CD8-positive, alpha-beta memory T cell (primary cell): ENCODE data around the gene STAB2. TPM values are rescaled to one million over a fixed set of nuclear protein-coding genes. Genes with fewer than 3 reads are reported as not detected.

Source experiments
- CTCF ChIA-PET: fragments of 350-600 bp; sonication (Branson Sonifier 250); formaldehyde crosslinking; loops from one replicate; lab custom pipeline; 2021; ENCODE audit warnings: antibody characterized with exemption; lab: Charles Lee
- POLR2A ChIA-PET: fragments of 350-600 bp; sonication (Branson Sonifier 250); formaldehyde crosslinking; loops from one replicate; lab custom pipeline; 2021; ENCODE audit warnings: antibody characterized with exemption; lab: Charles Lee
- DNase-seq, 5 donors: peaks; one replicate each; pipeline versions ENCODE4 v3.0.0 to v3.0.0-alpha.2; 2020 to 2022; ENCODE audit warnings: mixed read lengths in 1 of 5
- H3K27ac ChIP-seq: one replicate; pipeline ENCODE4 v1.7.0; 2013; ENCODE audit warnings: low read depth, mild to moderate bottlenecking, low read length, moderate library complexity
- H3K27me3 ChIP-seq: 2 replicates; pipeline ENCODE4 v1.7.0; 2013; ENCODE audit warnings: low read length, mild to moderate bottlenecking; ENCODE audit not compliant: insufficient read depth, poor library complexity, severe bottlenecking
- H3K36me3 ChIP-seq: 2 replicates; pipeline ENCODE4 v1.7.0; 2013; ENCODE audit warnings: mild to moderate bottlenecking, low read length, moderate library complexity; ENCODE audit not compliant: insufficient read depth
- H3K4me1 ChIP-seq: 2 replicates; pipeline ENCODE4 v1.7.0; 2013; ENCODE audit warnings: mild to moderate bottlenecking, low read length, moderate library complexity; ENCODE audit not compliant: insufficient read depth
- H3K4me3 ChIP-seq: 2 replicates; pipeline ENCODE4 v1.7.0; 2013; ENCODE audit warnings: mild to moderate bottlenecking, low read length
- H3K9me3 ChIP-seq: 2 replicates; pipeline ENCODE4 v1.7.0; 2013; ENCODE audit warnings: mild to moderate bottlenecking, low read length
- H3K27ac Mint-ChIP-seq, 8 donors: one replicate each; pipeline ENCODE4 v1.8.0; 2020 to 2021; ENCODE audit warnings: mixed read lengths in 8 of 8, mild to moderate bottlenecking in 6 of 8, inconsistent platforms in 3 of 8, moderate library complexity in 3 of 8
- H3K27me3 Mint-ChIP-seq, 2 donors: one replicate each; pipeline ENCODE4 v1.8.0; 2020 to 2021; ENCODE audit warnings: mixed read lengths in 2 of 2, mild to moderate bottlenecking in 1 of 2, moderate library complexity in 1 of 2
- H3K36me3 Mint-ChIP-seq, 3 donors: one replicate each; pipeline ENCODE4 v1.8.0; 2020 to 2021; ENCODE audit warnings: mixed read lengths in 3 of 3, inconsistent platforms in 1 of 3, mild to moderate bottlenecking in 1 of 3
- H3K4me1 Mint-ChIP-seq, 3 donors: one replicate each; pipeline ENCODE4 v1.8.0; 2020 to 2021; ENCODE audit warnings: mixed read lengths in 3 of 3, inconsistent platforms in 1 of 3, mild to moderate bottlenecking in 1 of 3
- H3K4me3 Mint-ChIP-seq, 7 donors: one replicate each; pipeline ENCODE4 v1.8.0; 2020 to 2021; ENCODE audit warnings: mixed read lengths in 7 of 7, mild to moderate bottlenecking in 6 of 7, moderate library complexity in 4 of 7, inconsistent platforms in 2 of 7
- H3K9me3 Mint-ChIP-seq, 5 donors: one replicate each; pipeline ENCODE4 v1.8.0; 2020 to 2022; ENCODE audit warnings: mixed read lengths in 5 of 5, mild to moderate bottlenecking in 3 of 5, moderate library complexity in 2 of 5, inconsistent platforms in 1 of 5
- polyA plus RNA-seq: library from polyadenylated mRNA; unstranded; fragments of 300-500 nt; fragmentation: Illumina TruSeq; gene quantifications from one replicate; pipeline ENCODE4 v1.2.3, GENCODE V29; 2021
- total RNA-seq, 2 experiments: library from RNA; stranded (reverse); gene quantifications; one replicate each; pipeline ENCODE4 v1.2.3, GENCODE V29; 2021

The STAB2 gene
- total and polyA plus RNA-seq, 3 experiments from 2014 or later: not detected

DNA sequence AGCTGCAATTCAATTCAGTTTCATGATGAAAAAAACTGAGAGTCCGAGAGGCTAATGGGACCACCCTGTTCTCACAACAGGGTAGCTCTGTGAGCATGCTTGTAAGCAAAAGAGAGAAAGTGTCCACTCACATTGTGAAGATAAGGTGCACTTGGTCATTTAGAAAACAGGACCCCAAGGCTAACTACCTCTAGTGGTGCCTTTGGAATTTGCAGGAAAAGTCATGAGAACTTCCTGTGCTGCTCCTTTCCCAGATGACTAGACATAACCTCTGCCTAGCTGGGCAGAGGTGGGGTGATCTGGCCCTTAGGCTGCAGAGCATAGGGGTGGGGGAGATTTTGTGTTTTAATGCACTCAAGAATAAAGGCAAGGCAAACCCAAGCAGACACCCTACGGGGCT, 118.9 kb downstream of the STAB2 start:
- H3K4me3 ChIP-seq: no peak overlapping the region
- H3K4me3 Mint-ChIP-seq: no peak overlapping the region
- no peaks in the 10 kb centered on the region for H3K27me3 ChIP-seq
- H3K27ac Mint-ChIP-seq: no peak overlapping the region
- H3K4me1 Mint-ChIP-seq: no peaks in the 10 kb centered on the region
- no peaks in the 10 kb centered on the region for H3K36me3 Mint-ChIP-seq
- peaks cover 0 to 2% (median 0%) of the 10 kb centered on the region in 5 donors for H3K9me3 Mint-ChIP-seq
- CTCF ChIA-PET: no interaction called here
- H3K27me3 Mint-ChIP-seq: peaks cover 13 to 38% of the 10 kb centered on the region in 2 donors
- DNase-seq: no peak
- POLR2A ChIA-PET: no interaction called here
- H3K4me1 ChIP-seq: no peaks in the 10 kb centered on the region
- H3K9me3 ChIP-seq: no peaks in the 10 kb centered on the region
- H3K36me3 ChIP-seq: no peaks in the 10 kb centered on the region
- H3K27ac ChIP-seq: no peak overlapping the region

DNA sequence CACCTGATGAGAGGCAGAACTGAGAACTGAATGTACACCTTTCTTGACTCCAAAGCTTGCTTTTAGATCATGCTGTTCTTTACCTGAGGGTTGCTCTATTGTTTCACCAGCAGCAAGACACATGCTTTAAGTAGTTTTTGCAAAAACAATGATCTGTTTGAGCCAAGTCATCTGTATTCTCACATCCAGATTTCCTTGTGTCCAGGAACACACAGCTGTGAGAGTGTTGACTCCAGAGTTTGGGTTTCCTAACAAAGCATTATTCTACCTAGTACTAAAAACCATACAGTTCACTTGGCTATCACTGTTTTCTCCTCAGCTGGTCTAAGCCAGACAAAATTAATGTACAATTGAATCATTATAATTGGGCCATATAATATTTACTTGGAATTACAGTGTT, 120.4 kb downstream of the STAB2 start:
- no peaks in the 10 kb centered on the region for H3K36me3 Mint-ChIP-seq
- Histone ChIP-seq H3K36me3 (no peaks in the 10 kb centered on the region), H3K4me1 (no peaks in the 10 kb centered on the region), H3K27ac (no peak overlapping the region), H3K27me3 (no peaks in the 10 kb centered on the region), H3K4me3 (no peak overlapping the region), H3K9me3 (no peaks in the 10 kb centered on the region)
- ChIA-PET CTCF (no interaction called here), POLR2A (no interaction called here)
- H3K9me3 Mint-ChIP-seq: peaks cover 0 to 2% (median 0%) of the 10 kb centered on the region in 5 donors
- H3K27me3 Mint-ChIP-seq: peaks cover 13 to 38% of the 10 kb centered on the region in 2 donors
- H3K27ac Mint-ChIP-seq: no peak overlapping the region
- H3K4me3 Mint-ChIP-seq: no peak overlapping the region
- DNase-seq: no peak
- no peaks in the 10 kb centered on the region for H3K4me1 Mint-ChIP-seq

DNA sequence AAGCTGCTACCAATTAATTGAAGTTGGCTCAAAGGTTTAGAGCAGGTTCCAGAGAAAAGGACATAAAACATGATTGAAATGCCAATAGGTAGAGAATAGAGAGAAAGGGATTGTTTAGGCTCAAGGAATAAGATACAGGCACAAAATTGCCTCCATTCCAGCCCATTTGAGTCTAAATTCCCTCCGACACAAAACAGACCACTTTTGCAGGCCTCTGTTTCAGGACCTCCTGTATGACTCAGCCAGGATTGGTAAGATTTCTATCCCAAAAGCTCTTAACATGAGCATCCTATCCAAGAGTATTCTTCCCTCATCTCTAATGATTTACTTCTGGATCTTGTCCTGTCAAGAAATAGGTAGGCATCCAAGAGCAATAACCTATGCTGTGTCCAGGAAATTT, 123.5 kb downstream of the STAB2 start:
- H3K27ac Mint-ChIP-seq: no peak overlapping the region
- H3K9me3 Mint-ChIP-seq: peaks cover 0 to 2% (median 0%) of the 10 kb centered on the region in 5 donors
- no peaks in the 10 kb centered on the region for H3K36me3 Mint-ChIP-seq
- H3K27me3 ChIP-seq: no peaks in the 10 kb centered on the region
- no peaks in the 10 kb centered on the region for H3K36me3 ChIP-seq
- H3K4me3 ChIP-seq: no peak overlapping the region
- H3K4me3 Mint-ChIP-seq: no peak overlapping the region
- no peaks in the 10 kb centered on the region for H3K9me3 ChIP-seq
- no peak overlapping the region for H3K27ac ChIP-seq
- DNase-seq: no peak
- POLR2A ChIA-PET: no interaction called here
- no peaks in the 10 kb centered on the region for H3K4me1 Mint-ChIP-seq
- CTCF ChIA-PET: no interaction called here
- H3K4me1 ChIP-seq: no peaks in the 10 kb centered on the region
- H3K27me3 Mint-ChIP-seq: peaks cover 6 to 34% of the 10 kb centered on the region in 2 donors

DNA sequence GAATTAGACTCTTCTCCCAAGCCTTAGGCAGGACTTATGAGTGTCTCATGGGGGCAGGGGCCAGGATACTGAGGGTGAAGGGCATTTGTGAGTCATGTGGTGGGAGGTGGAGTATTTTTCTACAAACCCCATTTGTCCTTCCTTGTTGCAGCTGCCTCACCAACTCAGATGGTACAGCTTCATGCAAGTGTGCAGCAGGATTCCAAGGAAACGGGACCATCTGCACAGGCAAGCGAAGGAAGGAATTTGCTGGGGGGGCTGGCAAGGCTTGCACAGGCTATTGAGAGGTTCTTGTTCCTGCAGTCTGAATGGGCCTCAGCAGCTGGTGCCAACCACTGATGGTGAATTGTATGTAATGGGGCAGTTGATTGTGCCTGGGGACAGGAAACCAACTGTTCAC, 125.1 kb downstream of the STAB2 start:
- Histone ChIP-seq H3K36me3 (no peaks in the 10 kb centered on the region), H3K4me3 (no peak overlapping the region), H3K9me3 (no peaks in the 10 kb centered on the region), H3K27ac (no peak overlapping the region), H3K4me1 (no peaks in the 10 kb centered on the region), H3K27me3 (no peaks in the 10 kb centered on the region)
- Mint-ChIP-seq H3K36me3 (no peaks in the 10 kb centered on the region), H3K27ac (no peak overlapping the region), H3K9me3 (peaks cover 0 to 2% (median 0%) of the 10 kb centered on the region in 5 donors), H3K27me3 (peaks cover 7 to 27% of the 10 kb centered on the region in 2 donors), H3K4me1 (no peaks in the 10 kb centered on the region), H3K4me3 (no peak overlapping the region)
- DNase-seq: no peak
- POLR2A ChIA-PET: no interaction called here
- CTCF ChIA-PET: no interaction called here

DNA sequence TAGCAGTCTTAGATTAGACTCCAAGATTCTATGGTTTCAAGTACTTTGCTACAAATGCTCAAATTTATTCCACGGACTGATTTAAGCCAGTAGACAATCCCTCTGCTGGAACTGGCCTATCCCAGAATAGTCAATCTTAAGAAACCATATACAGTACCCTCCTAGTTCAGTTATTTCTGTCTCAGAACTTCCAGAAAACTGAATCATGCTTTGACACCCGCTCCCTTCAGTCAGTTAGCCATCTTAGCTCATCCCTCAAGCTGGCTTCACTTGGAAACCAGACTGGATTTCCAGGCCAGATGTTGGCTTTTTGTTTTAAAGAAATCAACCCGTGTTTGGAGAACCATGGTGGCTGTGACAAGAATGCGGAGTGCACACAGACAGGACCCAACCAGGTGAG, 128.4 kb downstream of the STAB2 start:
- no peaks in the 10 kb centered on the region for H3K27me3 ChIP-seq
- Mint-ChIP-seq H3K4me1 (no peaks in the 10 kb centered on the region), H3K36me3 (no peaks in the 10 kb centered on the region), H3K9me3 (no peaks in the 10 kb centered on the region), H3K4me3 (no peak overlapping the region), H3K27me3 (peaks cover 3 to 20% of the 10 kb centered on the region in 2 donors), H3K27ac (no peak overlapping the region)
- H3K4me3 ChIP-seq: no peak overlapping the region
- no peaks in the 10 kb centered on the region for H3K4me1 ChIP-seq
- DNase-seq: no peak
- no peaks in the 10 kb centered on the region for H3K9me3 ChIP-seq
- ChIA-PET POLR2A (no interaction called here), CTCF (no interaction called here)
- no peak overlapping the region for H3K27ac ChIP-seq
- no peaks in the 10 kb centered on the region for H3K36me3 ChIP-seq

DNA sequence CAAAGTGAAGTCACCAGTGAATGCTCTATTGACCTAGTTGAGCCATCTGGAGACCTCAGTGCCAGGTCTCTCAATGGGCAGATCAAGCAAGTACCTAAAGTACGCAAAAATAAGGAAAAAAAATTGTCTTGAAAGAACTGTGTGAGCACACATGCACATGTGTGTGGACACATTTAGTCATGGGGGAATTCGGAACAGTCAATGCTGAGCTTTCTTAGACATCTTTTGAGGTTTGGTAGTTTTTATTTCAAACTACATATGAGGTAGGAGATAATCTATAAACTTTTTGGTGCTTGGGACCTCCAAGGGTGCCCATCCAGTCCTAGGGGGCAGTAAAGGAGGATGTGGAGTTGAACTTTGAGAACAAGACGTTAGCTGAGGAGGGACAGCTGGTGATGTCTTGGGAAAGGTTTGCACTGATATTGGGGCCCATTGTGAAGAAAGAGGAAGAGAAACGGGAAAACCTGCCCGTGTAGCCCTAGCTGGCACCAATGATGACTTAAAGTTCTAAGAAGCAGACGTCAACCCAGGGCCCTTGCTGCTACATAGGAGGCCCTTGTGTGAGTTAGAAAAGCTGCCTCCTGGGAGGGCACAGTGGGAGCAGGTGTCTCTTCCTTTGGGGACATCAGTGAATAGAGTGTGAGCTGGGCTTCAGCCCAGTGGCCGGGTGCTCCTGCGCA, 129.6 kb downstream of the STAB2 start:
- Mint-ChIP-seq H3K27ac (no peak overlapping the region), H3K4me3 (no peak overlapping the region), H3K4me1 (no peaks in the 10 kb centered on the region), H3K36me3 (no peaks in the 10 kb centered on the region), H3K9me3 (no peaks in the 10 kb centered on the region), H3K27me3 (peaks cover 3 to 20% of the 10 kb centered on the region in 2 donors)
- H3K9me3 ChIP-seq: no peaks in the 10 kb centered on the region
- no peaks in the 10 kb centered on the region for H3K4me1 ChIP-seq
- CTCF ChIA-PET: no interaction called here
- no peaks in the 10 kb centered on the region for H3K36me3 ChIP-seq
- no peaks in the 10 kb centered on the region for H3K27me3 ChIP-seq
- POLR2A ChIA-PET: no interaction called here
- H3K27ac ChIP-seq: no peak overlapping the region
- no peak overlapping the region for H3K4me3 ChIP-seq
- DNase-seq: no peak

DNA sequence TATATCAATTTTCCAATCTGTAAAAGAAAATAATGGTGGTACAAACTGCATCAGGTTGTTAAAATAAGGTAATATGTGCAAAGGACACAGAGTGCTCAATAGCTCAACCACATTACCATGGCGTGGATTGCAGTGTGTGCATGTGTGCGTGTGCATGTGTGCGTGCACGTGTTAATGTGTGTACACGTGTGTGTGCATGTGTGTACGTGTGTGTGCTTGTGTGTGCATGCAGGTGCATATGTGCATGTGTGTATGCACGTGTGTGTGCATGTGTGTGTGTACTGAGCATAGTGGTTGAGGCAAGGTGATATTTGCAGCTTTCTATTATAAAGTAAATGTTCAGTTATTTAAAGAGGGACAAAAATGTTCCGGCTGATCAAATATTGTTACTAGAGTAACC, 138.3 kb downstream of the STAB2 start:
- POLR2A ChIA-PET: no interaction called here
- CTCF ChIA-PET: no interaction called here
- H3K27me3 ChIP-seq: no peaks in the 10 kb centered on the region

DNA sequence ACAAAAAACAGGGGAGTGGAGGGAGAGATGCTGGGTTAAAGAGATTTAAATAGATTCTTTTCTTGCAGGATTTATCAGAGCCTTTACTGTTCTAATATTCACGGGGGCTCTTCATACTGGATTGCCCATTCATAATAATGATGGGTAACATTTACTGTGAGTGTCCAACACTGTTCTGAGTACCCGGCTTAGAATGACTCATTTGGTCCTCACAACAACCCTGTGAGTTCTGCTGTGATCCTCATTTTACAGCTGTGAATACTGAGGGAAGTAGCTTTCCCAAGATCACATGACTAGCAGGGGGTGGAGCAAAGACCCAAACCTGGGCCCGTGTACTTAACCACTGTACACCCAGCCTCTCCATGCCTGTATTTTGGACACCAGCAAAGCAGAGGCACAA, 140.6 kb downstream of the STAB2 start:
- no peaks in the 10 kb centered on the region for H3K4me1 Mint-ChIP-seq
- H3K27me3 Mint-ChIP-seq: peaks cover 3 to 10% of the 10 kb centered on the region in 2 donors
- H3K4me3 ChIP-seq: no peak overlapping the region
- H3K36me3 Mint-ChIP-seq: no peaks in the 10 kb centered on the region
- ChIA-PET POLR2A (no interaction called here), CTCF (no interaction called here)
- no peaks in the 10 kb centered on the region for H3K36me3 ChIP-seq
- no peaks in the 10 kb centered on the region for H3K27me3 ChIP-seq
- H3K27ac Mint-ChIP-seq: no peak overlapping the region
- no peaks in the 10 kb centered on the region for H3K4me1 ChIP-seq
- no peak overlapping the region for H3K27ac ChIP-seq
- H3K4me3 Mint-ChIP-seq: no peak overlapping the region
- no peak for DNase-seq
- peaks cover 0 to 2% (median 0%) of the 10 kb centered on the region in 5 donors for H3K9me3 Mint-ChIP-seq
- no peaks in the 10 kb centered on the region for H3K9me3 ChIP-seq

More for the DNA sequence above, 138.3 kb downstream of the STAB2 start:
- H3K4me3 ChIP-seq: no peak overlapping the region
- H3K4me3 Mint-ChIP-seq: no peak overlapping the region
- peaks cover 2 to 5% of the 10 kb centered on the region in 2 donors for H3K27me3 Mint-ChIP-seq
- no peaks in the 10 kb centered on the region for H3K9me3 Mint-ChIP-seq
- no peaks in the 10 kb centered on the region for H3K36me3 Mint-ChIP-seq
- H3K4me1 Mint-ChIP-seq: no peaks in the 10 kb centered on the region
- H3K9me3 ChIP-seq: no peaks in the 10 kb centered on the region
- H3K36me3 ChIP-seq: no peaks in the 10 kb centered on the region
- DNase-seq: no peak
- H3K4me1 ChIP-seq: no peaks in the 10 kb centered on the region
- no peak overlapping the region for H3K27ac ChIP-seq
- no peak overlapping the region for H3K27ac Mint-ChIP-seq
